K562 (cell line): ENCODE results near the gene PTPRG. TPM values are rescaled to one million over a fixed set of nuclear protein-coding genes. Genes with fewer than 3 reads are reported as not detected.

Experiments
- ATAC-seq: fragments of 200-7000 bp; cut with Tn5 transposase; 3 replicates; pipeline ENCODE4 v1.9.1; 2020; ENCODE audit warnings: moderate library complexity
- BruUV-seq: library from RNA; stranded (reverse); fragments of 400-500 nt; replicated peaks from 2 replicates; lab custom pipeline; 2021; lab: Mats Ljungman, UMichigan
- CTCF ChIA-PET: fragments of 300-600 bp; formaldehyde crosslinking; extraction: SDS; loops from one replicate; lab custom pipeline; 2021; ENCODE audit warnings: low intra/inter-chr PET ratio; lab: Yijun Ruan, JAX
- POLR2A ChIA-PET: fragments of 300-600, 350-650 bp; sonication (Branson Sonifier 250); formaldehyde crosslinking; extraction: SDS; loops from one replicate; lab custom pipeline; 2021; ENCODE audit warnings: antibody characterized with exemption, inconsistent platforms; lab: Yijun Ruan, JAX
- DNase-seq, 4 experiments: peaks; one replicate each; pipeline versions ENCODE4 v3.0.0 to v3.0.0-alpha.2; 2011 to 2018; ENCODE audit warnings: low spot score in 3 of 4, mixed read lengths in 3 of 4; ENCODE audit errors: extremely low read depth in 1 of 4
- FAIRE-seq: peaks from 2 replicates; lab custom pipeline; 2011; peaks lifted over from hg19 to GRCh38; lab: Jason Lieb, UNC
- H2AFZ ChIP-seq: 2 replicates; pipeline ENCODE4 v1.6.0; 2011; ENCODE audit warnings: low read depth, low read length, control low read depth, inconsistent platforms
- H3K27ac ChIP-seq: fragments of 200-600 bp; 3 replicates; pipeline ENCODE4 v1.8.0; 2011; ENCODE audit warnings: low read depth, mild to moderate bottlenecking, control low read depth, inconsistent platforms, low read length, moderate library complexity, mixed read lengths; ENCODE audit errors: extremely low read depth
- H3K27me3 ChIP-seq, 2 experiments: fragments of 300-600 bp in 1 of 2; 2 replicates in 1 of 2; 3 replicates in 1 of 2; pipeline versions ENCODE4 v1.6.0 to v1.8.0; 2011; ENCODE audit warnings: inconsistent platforms in 2 of 2, low read length in 2 of 2, mild to moderate bottlenecking in 1 of 2, mixed read lengths in 1 of 2, moderate library complexity in 1 of 2; ENCODE audit not compliant: control insufficient read depth in 2 of 2, insufficient read depth in 2 of 2
- H3K36me3 ChIP-seq: fragments of 300-600 bp; 3 replicates; pipeline ENCODE4 v1.8.0; 2011; ENCODE audit warnings: mild to moderate bottlenecking, low read length, inconsistent platforms; ENCODE audit not compliant: control insufficient read depth, insufficient read depth
- H3K4me1 ChIP-seq, 2 experiments: fragments of 200-600 bp in 1 of 2; replicated peaks in 1 of 2; 2 replicates in 1 of 2; 3 replicates in 1 of 2; pipeline versions ENCODE4 v1.5.1 to v1.8.0; 2011; ENCODE audit warnings: inconsistent platforms in 2 of 2, low read length in 2 of 2, mild to moderate bottlenecking in 1 of 2, mixed read lengths in 1 of 2, moderate library complexity in 1 of 2; ENCODE audit not compliant: control insufficient read depth in 2 of 2, insufficient read depth in 2 of 2
- H3K4me2 ChIP-seq: 2 replicates; pipeline ENCODE4 v1.6.1; 2011; ENCODE audit warnings: low read length, control low read depth, inconsistent platforms, mixed read lengths; ENCODE audit not compliant: insufficient read depth
- H3K4me3 ChIP-seq: fragments of 200-600 bp; sonication (generic), shearing (Covaris generic); 2 replicates; pipeline ENCODE4 v1.5.1; 2016; ENCODE audit warnings: control low read depth, inconsistent platforms
- H3K79me2 ChIP-seq: fragments of 200-600 bp; 3 replicates; pipeline ENCODE4 v1.8.0; 2011; ENCODE audit warnings: low read length, inconsistent platforms; ENCODE audit not compliant: control insufficient read depth, insufficient read depth
- H3K9ac ChIP-seq, 2 experiments: 2 replicates each; pipeline versions ENCODE4 v1.6.0 to v1.6.1; 2011; ENCODE audit warnings: low read depth in 2 of 2, low read length in 2 of 2, control low read depth in 1 of 2, inconsistent platforms in 1 of 2, mild to moderate bottlenecking in 1 of 2, mixed read lengths in 1 of 2; ENCODE audit not compliant: insufficient read depth in 1 of 2
- H3K9me1 ChIP-seq: one replicate; pipeline ENCODE4 v1.6.0; 2011; ENCODE audit warnings: inconsistent platforms, mild to moderate bottlenecking, low read length, moderate library complexity; ENCODE audit not compliant: control insufficient read depth, insufficient read depth
- H3K9me3 ChIP-seq: replicated peaks from 2 replicates; pipeline ENCODE4 v1.5.1; 2011; ENCODE audit warnings: low read depth, low read length, inconsistent platforms; ENCODE audit not compliant: control insufficient read depth, insufficient read depth
- H4K20me1 ChIP-seq: replicated peaks from 2 replicates; pipeline ENCODE4 v1.6.1; 2011; ENCODE audit warnings: low read length, inconsistent platforms, mixed read lengths; ENCODE audit not compliant: control insufficient read depth, insufficient read depth
- FUS ChIP-seq: fragments of 200-400 bp; formaldehyde crosslinking; optimal IDR thresholded peaks from 2 replicates; pipeline ENCODE3; 2017; ENCODE audit warnings: low read depth, low read length
- HIVEP1 ChIP-seq: fragments of 250-450 bp; sonication (Bioruptor Pico); IDR thresholded peaks from 2 replicates; pipeline ENCODE4 v1.4.0; 2020; ENCODE audit warnings: mild to moderate bottlenecking
- MCM3 ChIP-seq: fragments of 450-650 bp; IDR thresholded peaks from 2 replicates; pipeline ENCODE4 v1.6.1; 2016
- MXI1 ChIP-seq: IDR thresholded peaks from 2 replicates; pipeline ENCODE4 v1.6.1; 2011; ENCODE audit warnings: low read depth, mild to moderate bottlenecking, improper control_type of control experiment, low read length
- POLR2B ChIP-seq: fragments of 450-650 bp; IDR thresholded peaks from 2 replicates; pipeline ENCODE4 v1.6.1; 2018; ENCODE audit warnings: low read depth; ENCODE audit not compliant: partially characterized antibody
- RBM39 ChIP-seq: fragments of 200-400 bp; formaldehyde crosslinking; optimal IDR thresholded peaks from 2 replicates; pipeline ENCODE3; 2018; ENCODE audit warnings: low read depth, low read length
- SPI1 ChIP-seq: IDR thresholded peaks from 2 replicates; pipeline ENCODE4 v1.6.1; 2011; ENCODE audit warnings: low read depth, low read length, control low read depth, borderline replicate concordance
- ZNF12 ChIP-seq: sonication (generic); formaldehyde crosslinking; IDR thresholded peaks from 2 replicates; pipeline ENCODE4 v1.4.0; 2020; ENCODE audit warnings: mild to moderate bottlenecking, missing genetic modification reagents
- ZNF561 ChIP-seq: fragments of 450-650 bp; formaldehyde crosslinking; conservative IDR thresholded peaks from 2 replicates; pipeline ENCODE4 v1.4.0; 2020; ENCODE audit warnings: mild to moderate bottlenecking, moderate library complexity
- ZNF699 ChIP-seq: fragments of 250-450 bp; sonication (Bioruptor Pico); IDR thresholded peaks from 2 replicates; pipeline ENCODE4 v1.8.0; 2021; ENCODE audit warnings: mild to moderate bottlenecking, moderate library complexity; ENCODE audit not compliant: insufficient replicate concordance
- ZNF780A ChIP-seq: fragments of 250-450 bp; sonication (Bioruptor Pico); IDR thresholded peaks from 2 replicates; pipeline ENCODE4 v1.5.0; 2021; ENCODE audit warnings: mild to moderate bottlenecking
- WGBS: fragments of 100-300 bp; shearing (Covaris generic); methylation state at CpG from one replicate; pipeline ENCODE4 v1.1.6; 2016; ENCODE audit warnings: low coverage, mixed read lengths; ENCODE audit not compliant: insufficient coverage; ENCODE audit errors: missing lambda C conversion rate; 5-methylcytosine and 5-hydroxymethylcytosine counted together
- in situ Hi-C: fragments of 300-500 bp; cut with MboI; formaldehyde crosslinking; loops from 4 replicates; pipeline ENCODE4 v1.15.0; 2018; ENCODE audit warnings: inconsistent platforms, mixed read lengths
- intact Hi-C: fragments of 100-400 bp; cut with micrococcal nuclease; formaldehyde crosslinking; loops from 2 replicates; pipeline ENCODE4 v1.14.2; 2022
- polyA plus RNA-seq, 8 experiments: library from polyadenylated mRNA; depleted of rRNA in 4 of 8; stranded (reverse) in 5 of 8; unstranded in 3 of 8; fragments of >200 nt; fragmentation: Nextera tagmentation in 2 of 8; fragmentation: Illumina TruSeq in 1 of 8; extraction: Ambion mirVana in 2 of 8; extraction: Trizol in 1 of 8; gene quantifications; 2 replicates each; pipeline versions ENCODE4 v1.2.1 to v1.2.3, GENCODE V29; 2011 to 2014; ENCODE audit warnings: inconsistent platforms in 1 of 8, missing spikeins in 1 of 8
- total RNA-seq, 7 experiments: library from RNA; depleted of rRNA in 6 of 7; stranded (reverse); fragments of >200 nt in 6 of 7; fragmentation: Illumina TruSeq in 2 of 7; extraction: Trizol in 2 of 7; gene quantifications; 2 replicates each; pipeline versions ENCODE4 v1.2.1 to v1.2.3, GENCODE V29; 2011 to 2021; ENCODE audit warnings: low replicate concordance in 1 of 7
- TF ChIP-seq, protein P1 (sequence below), 2 experiments: fragments of 450-650 bp in 1 of 2; sonication (generic) in 1 of 2; formaldehyde crosslinking; conservative IDR thresholded peaks; 2 replicates each; pipeline versions ENCODE4 v1.4.0 to v1.8.1; 2020 to 2022; ENCODE audit warnings: mild to moderate bottlenecking in 1 of 2, missing genetic modification reagents in 1 of 2
- TF ChIP-seq, protein P2 (sequence below): IDR thresholded peaks from 2 replicates; pipeline ENCODE4 v1.6.1; 2011; ENCODE audit warnings: borderline replicate concordance, low read depth, mild to moderate bottlenecking, moderate library complexity, low read length; ENCODE audit not compliant: insufficient read depth, poor library complexity, severe bottlenecking
- TF ChIP-seq, protein P3 (sequence below): sonication (generic); formaldehyde crosslinking; IDR thresholded peaks from 2 replicates; pipeline ENCODE4 v1.5.0; 2020; ENCODE audit warnings: missing genetic modification reagents
- TF ChIP-seq, protein P4 (sequence below): fragments of 250-450 bp; sonication (Bioruptor Pico); IDR thresholded peaks from 2 replicates; pipeline ENCODE4 v1.4.0; 2020; ENCODE audit warnings: mild to moderate bottlenecking

Gene PTPRG
- total and polyA plus RNA-seq, 9 of the 15 experiments (the other 6 are each of a cell fraction or from before 2014, with no cell fraction given) = 0.16 TPM; not detected in 8

- no peak for TF ChIP-seq FUS
Observed at GRCh38 chr3:61612211-61613194, 51.1 kb downstream of the PTPRG start (continued).

GRCh38 chr3:61613666-61614065, 52.3 kb downstream of the PTPRG start:
- ChIA-PET CTCF (no interaction called here), POLR2A (no interaction called here)
- FAIRE-seq = no peak
- Histone ChIP-seq H3K9me1 (no peaks in the 10 kb centered on the region), H4K20me1 (no peaks in the 10 kb centered on the region), H3K4me3 (no peak overlapping the region), H3K4me1 (no peaks in the 10 kb centered on the region), H3K9me3 (no peaks in the 10 kb centered on the region), H3K36me3 (no peaks in the 10 kb centered on the region), H3K4me2 (no peak overlapping the region), H3K9ac (no peak overlapping the region), H3K27ac (no peak overlapping the region), H2AFZ (no peak overlapping the region), H3K27me3 (0 out of 5 replicates have a peak, but pooled peaks cover 0 to 5% of the 10 kb centered on the region in 2 experiments), H3K79me2 (no peaks in the 10 kb centered on the region)
- BruUV-seq = no TSS peak
- 0% methylated on average over 1 of the region's 1 CpG for WGBS
- no peak for DNase-seq
- intact Hi-C loops = no loop called here
- no peak for ATAC-seq
- in situ Hi-C loops = no loop called here
- TF ChIP-seq ZNF699 (CRISPR knock-in tag) (no peak), ZNF12 (no peak), HIVEP1 (no peak), MCM3 (no peak), SPI1 (no peak), POLR2B (no peak), ZNF561 (CRISPR knock-in tag) (no peak), MXI1 (no peak), ZNF780A (CRISPR knock-in tag) (no peak), RBM39 (no peak)
- TF ChIP-seq, protein P1, sequence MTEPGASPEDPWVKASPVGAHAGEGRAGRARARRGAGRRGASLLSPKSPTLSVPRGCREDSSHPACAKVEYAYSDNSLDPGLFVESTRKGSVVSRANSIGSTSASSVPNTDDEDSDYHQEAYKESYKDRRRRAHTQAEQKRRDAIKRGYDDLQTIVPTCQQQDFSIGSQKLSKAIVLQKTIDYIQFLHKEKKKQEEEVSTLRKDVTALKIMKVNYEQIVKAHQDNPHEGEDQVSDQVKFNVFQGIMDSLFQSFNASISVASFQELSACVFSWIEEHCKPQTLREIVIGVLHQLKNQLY (CRISPR knock-in tag; conservative IDR thresholded peaks at IDR 0.05) = no peak
- TF ChIP-seq, protein P2, sequence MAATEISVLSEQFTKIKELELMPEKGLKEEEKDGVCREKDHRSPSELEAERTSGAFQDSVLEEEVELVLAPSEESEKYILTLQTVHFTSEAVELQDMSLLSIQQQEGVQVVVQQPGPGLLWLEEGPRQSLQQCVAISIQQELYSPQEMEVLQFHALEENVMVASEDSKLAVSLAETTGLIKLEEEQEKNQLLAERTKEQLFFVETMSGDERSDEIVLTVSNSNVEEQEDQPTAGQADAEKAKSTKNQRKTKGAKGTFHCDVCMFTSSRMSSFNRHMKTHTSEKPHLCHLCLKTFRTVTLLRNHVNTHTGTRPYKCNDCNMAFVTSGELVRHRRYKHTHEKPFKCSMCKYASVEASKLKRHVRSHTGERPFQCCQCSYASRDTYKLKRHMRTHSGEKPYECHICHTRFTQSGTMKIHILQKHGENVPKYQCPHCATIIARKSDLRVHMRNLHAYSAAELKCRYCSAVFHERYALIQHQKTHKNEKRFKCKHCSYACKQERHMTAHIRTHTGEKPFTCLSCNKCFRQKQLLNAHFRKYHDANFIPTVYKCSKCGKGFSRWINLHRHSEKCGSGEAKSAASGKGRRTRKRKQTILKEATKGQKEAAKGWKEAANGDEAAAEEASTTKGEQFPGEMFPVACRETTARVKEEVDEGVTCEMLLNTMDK = no peak
- TF ChIP-seq, protein P3, sequence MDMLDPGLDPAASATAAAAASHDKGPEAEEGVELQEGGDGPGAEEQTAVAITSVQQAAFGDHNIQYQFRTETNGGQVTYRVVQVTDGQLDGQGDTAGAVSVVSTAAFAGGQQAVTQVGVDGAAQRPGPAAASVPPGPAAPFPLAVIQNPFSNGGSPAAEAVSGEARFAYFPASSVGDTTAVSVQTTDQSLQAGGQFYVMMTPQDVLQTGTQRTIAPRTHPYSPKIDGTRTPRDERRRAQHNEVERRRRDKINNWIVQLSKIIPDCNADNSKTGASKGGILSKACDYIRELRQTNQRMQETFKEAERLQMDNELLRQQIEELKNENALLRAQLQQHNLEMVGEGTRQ (CRISPR knock-in tag) = no peak
- TF ChIP-seq, protein P4, sequence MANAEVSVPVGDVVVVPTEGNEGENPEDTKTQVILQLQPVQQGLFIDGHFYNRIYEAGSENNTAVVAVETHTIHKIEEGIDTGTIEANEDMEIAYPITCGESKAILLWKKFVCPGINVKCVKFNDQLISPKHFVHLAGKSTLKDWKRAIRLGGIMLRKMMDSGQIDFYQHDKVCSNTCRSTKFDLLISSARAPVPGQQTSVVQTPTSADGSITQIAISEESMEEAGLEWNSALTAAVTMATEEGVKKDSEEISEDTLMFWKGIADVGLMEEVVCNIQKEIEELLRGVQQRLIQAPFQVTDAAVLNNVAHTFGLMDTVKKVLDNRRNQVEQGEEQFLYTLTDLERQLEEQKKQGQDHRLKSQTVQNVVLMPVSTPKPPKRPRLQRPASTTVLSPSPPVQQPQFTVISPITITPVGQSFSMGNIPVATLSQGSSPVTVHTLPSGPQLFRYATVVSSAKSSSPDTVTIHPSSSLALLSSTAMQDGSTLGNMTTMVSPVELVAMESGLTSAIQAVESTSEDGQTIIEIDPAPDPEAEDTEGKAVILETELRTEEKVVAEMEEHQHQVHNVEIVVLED (CRISPR knock-in tag) = no peak
